ENCODE data around the gene TREX2.

DNA sequence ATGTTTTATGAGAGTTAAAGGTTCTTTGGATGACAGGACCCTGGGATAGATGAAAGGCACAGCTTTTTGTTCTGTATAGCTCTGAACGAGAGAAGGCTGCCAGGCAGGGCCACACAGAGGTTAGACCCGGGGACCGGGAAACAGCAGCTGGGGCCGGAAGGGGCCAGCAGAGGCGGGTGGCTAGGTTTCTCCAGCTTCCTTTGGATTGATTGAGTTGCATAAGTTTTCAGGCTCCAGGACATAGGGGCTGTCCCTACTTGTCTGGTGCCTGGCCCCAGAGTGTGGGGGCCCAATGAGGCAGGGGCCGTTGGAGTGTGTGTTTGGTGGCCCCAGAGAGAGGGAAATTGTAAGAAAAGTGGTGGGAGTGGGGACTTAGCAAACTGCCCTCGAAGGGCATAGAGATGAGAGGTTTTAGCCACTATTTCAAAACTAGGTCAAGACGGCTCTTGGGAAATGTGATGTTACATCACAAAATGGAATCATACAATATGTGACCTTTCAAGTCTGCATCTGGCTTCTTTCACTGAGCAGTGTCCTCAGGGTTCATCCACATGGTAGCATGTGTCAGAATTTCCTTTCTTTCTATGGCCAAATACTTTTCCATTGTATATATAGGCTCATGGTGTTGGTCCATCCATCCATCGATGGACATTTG is 30.9 kb downstream of the TREX2 start:
- TF ChIP-seq CTCF (IDR thresholded peaks at IDR 0.05) (no peak), POLR2A (IDR thresholded peaks at IDR 0.05) (no peak), POLR2AphosphoS5 (IDR thresholded peaks at IDR 0.05) (peak; percentile 40 to 67 (median 54)), EP300 (IDR thresholded peaks at IDR 0.05) (no peak)
